ENCODE measurements around the gene VMA21. TPM values are rescaled to one million over a fixed set of nuclear protein-coding genes. Genes with fewer than 3 reads are reported as not detected.

The VMA21 gene
- polyA plus RNA-seq, 1 experiment, result 11.9 TPM

GRCh38 chrX:151365579-151365978, 31.4 kb upstream of the VMA21 start:
- H3K27me3 ChIP-seq (ENCODE audit: control insufficient read depth, insufficient read depth, low read length), result no peaks in the 10 kb centered on the region
- TF ChIP-seq, protein P1, sequence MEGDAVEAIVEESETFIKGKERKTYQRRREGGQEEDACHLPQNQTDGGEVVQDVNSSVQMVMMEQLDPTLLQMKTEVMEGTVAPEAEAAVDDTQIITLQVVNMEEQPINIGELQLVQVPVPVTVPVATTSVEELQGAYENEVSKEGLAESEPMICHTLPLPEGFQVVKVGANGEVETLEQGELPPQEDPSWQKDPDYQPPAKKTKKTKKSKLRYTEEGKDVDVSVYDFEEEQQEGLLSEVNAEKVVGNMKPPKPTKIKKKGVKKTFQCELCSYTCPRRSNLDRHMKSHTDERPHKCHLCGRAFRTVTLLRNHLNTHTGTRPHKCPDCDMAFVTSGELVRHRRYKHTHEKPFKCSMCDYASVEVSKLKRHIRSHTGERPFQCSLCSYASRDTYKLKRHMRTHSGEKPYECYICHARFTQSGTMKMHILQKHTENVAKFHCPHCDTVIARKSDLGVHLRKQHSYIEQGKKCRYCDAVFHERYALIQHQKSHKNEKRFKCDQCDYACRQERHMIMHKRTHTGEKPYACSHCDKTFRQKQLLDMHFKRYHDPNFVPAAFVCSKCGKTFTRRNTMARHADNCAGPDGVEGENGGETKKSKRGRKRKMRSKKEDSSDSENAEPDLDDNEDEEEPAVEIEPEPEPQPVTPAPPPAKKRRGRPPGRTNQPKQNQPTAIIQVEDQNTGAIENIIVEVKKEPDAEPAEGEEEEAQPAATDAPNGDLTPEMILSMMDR (IDR thresholded peaks at IDR 0.05; ENCODE audit: insufficient read depth, low read depth, low read length), result no peak
- no peak for DNase-seq (ENCODE audit: low read depth)
- H3K4me3 ChIP-seq (ENCODE audit: low read depth, low read length), result no peak overlapping the region
- no peaks in the 10 kb centered on the region for H3K36me3 ChIP-seq (ENCODE audit: control insufficient read depth, insufficient read depth, low read length)
- ChIA-PET CTCF (no interaction called here), POLR2A (no interaction called here)

DNA sequence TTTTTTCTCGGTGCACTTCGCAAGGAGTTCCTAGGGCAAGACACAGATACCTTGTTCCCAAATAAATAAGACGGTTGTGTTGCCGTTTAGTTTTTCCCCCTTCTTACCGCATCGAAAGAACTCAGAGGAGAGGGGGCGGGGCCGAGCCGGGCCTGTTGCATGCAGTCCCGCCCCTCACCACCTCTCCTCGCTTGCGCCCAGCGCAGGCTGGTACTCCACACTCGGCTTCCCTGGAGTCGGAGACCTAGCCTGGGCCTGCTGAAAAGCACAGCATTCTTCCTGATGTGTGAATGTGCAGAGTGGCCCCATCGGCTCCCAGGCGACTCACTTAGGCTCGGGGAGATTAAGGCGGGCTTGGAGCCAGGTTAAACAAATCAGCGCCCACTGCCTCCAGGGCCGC, 26.1 kb upstream of the VMA21 start:
- DNase-seq (ENCODE audit: low read depth), result no peak
- TF ChIP-seq, protein P1 (IDR thresholded peaks at IDR 0.05; ENCODE audit: insufficient read depth, low read depth, low read length), result no peak
- Histone ChIP-seq H3K36me3 (ENCODE audit: control insufficient read depth, insufficient read depth, low read length) (no peaks in the 10 kb centered on the region), H3K4me3 (ENCODE audit: low read depth, low read length) (no peak overlapping the region), H3K27me3 (ENCODE audit: control insufficient read depth, insufficient read depth, low read length) (no peaks in the 10 kb centered on the region)
- ChIA-PET CTCF (no interaction called here), POLR2A (no interaction called here)

GRCh38 chrX:151384807-151385206, 12.2 kb upstream of the VMA21 start:
- ChIA-PET POLR2A (no interaction called here), CTCF (no interaction called here)
- no peak overlapping the region for H3K4me3 ChIP-seq (ENCODE audit: low read depth, low read length)
- no peaks in the 10 kb centered on the region for H3K27me3 ChIP-seq (ENCODE audit: control insufficient read depth, insufficient read depth, low read length)
- no peak for DNase-seq (ENCODE audit: low read depth)
- TF ChIP-seq, protein P1 (IDR thresholded peaks at IDR 0.05; ENCODE audit: insufficient read depth, low read depth, low read length), result no peak
- H3K36me3 ChIP-seq (ENCODE audit: control insufficient read depth, insufficient read depth, low read length), result no peaks in the 10 kb centered on the region

DNA sequence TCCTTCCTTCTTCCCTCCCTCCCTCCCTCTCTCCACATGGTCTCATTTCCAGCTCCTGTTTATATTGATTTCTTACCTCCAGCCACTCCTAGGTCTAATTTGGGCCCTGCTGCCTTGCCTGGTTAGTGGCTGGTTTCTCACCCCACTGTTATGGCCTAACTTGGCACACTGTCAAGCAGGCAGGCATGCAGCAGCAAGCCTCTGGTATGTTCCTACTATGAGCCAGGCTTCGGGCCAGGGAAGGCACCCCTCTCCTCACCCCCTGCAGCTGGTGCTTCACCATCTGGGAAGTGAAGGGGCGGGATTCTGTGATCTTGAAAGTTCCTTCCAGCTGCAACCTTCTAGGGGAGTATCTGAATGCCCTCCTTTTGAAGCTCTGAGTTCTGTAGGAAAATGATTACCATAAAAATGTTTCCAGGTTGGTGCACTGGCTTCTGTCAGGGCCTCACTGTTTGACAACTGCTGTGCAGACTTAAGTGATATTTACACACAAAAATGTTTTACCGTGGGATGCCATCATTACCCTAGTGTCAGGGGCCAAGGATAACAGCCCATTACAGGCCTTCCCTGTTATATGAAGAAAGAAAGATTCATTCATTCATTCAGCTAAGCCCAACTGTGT, 10.1 kb upstream of the VMA21 start:
- no peaks in the 10 kb centered on the region for H3K36me3 ChIP-seq (ENCODE audit: control insufficient read depth, insufficient read depth, low read length)
- H3K27me3 ChIP-seq (ENCODE audit: control insufficient read depth, insufficient read depth, low read length), result no peaks in the 10 kb centered on the region
- TF ChIP-seq, protein P1 (IDR thresholded peaks at IDR 0.05; ENCODE audit: insufficient read depth, low read depth, low read length), result no peak
- H3K4me3 ChIP-seq (ENCODE audit: low read depth, low read length), result no peak overlapping the region
- POLR2A ChIA-PET, result no interaction called here
- no peak for DNase-seq (ENCODE audit: low read depth)
- CTCF ChIA-PET, result interaction anchor here (0.7 to 1.4 kb wide), 2 partner anchors 26 to 27 kb away, joined by 3 to 5 read pairs; no protein-coding TSS in a partner anchor

GRCh38 chrX:151391722-151392121, 5.3 kb upstream of the VMA21 start:
- POLR2A ChIA-PET, result no interaction called here
- no peak for DNase-seq (ENCODE audit: low read depth)
- TF ChIP-seq, protein P1 (IDR thresholded peaks at IDR 0.05; ENCODE audit: insufficient read depth, low read depth, low read length), result no peak
- H3K27me3 ChIP-seq (ENCODE audit: control insufficient read depth, insufficient read depth, low read length), result no peaks in the 10 kb centered on the region
- no peak overlapping the region for H3K4me3 ChIP-seq (ENCODE audit: low read depth, low read length)
- no peaks in the 10 kb centered on the region for H3K36me3 ChIP-seq (ENCODE audit: control insufficient read depth, insufficient read depth, low read length)
- CTCF ChIA-PET, result no interaction called here
